ENCODE results near the gene PNLIPRP2. TPM values are rescaled to one million over a fixed set of nuclear protein-coding genes. Genes with fewer than 3 reads are reported as not detected.

The PNLIPRP2 gene
- total and polyA plus RNA-seq, 5 donors from 2014 or later = not detected

GRCh38 chr10:116621476-116621875 is 723 bp downstream of the PNLIPRP2 start:
- Mint-ChIP-seq H3K9me3 (peaks cover 0 to 3% (median 1%) of the 10 kb centered on the region in 7 donors), H3K4me3 (no peak overlapping the region), H3K27me3 (peaks cover 4% of the 10 kb centered on the region), H3K27ac (no peak overlapping the region), H3K4me1 (no peaks in the 10 kb centered on the region), H3K36me3 (no peaks in the 10 kb centered on the region)
- H3K27me3 ChIP-seq (ENCODE audit: control insufficient read depth, insufficient read depth, low read length) = no peaks in the 10 kb centered on the region
- H3K9me3 ChIP-seq (ENCODE audit: control insufficient read depth in 2 of 2, low read length in 2 of 2) = no peaks in the 10 kb centered on the region
- DNase-seq = no peak
- ATAC-seq (ENCODE audit: low read depth in 2 of 2) = no peak
- no peak overlapping the region for H3K27ac ChIP-seq (ENCODE audit: insufficient read depth, low read length, poor library complexity, severe bottlenecking)
- no peaks in the 10 kb centered on the region for H3K36me3 ChIP-seq (ENCODE audit: control insufficient read depth, insufficient read depth, low read length)
- H3K4me3 ChIP-seq (ENCODE audit: low read depth, low read length) = no peak overlapping the region
- no peaks in the 10 kb centered on the region for H3K4me1 ChIP-seq (ENCODE audit: control insufficient read depth, insufficient read depth, low read length, poor library complexity, severe bottlenecking)

- H3K9me3 ChIP-seq (ENCODE audit: control insufficient read depth in 2 of 2, low read length in 2 of 2) = no peaks in the 10 kb centered on the region
- H3K4me1 Mint-ChIP-seq = no peaks in the 10 kb centered on the region
Observed at GRCh38 chr10:116621934-116622655, 1.3 kb downstream of the PNLIPRP2 start.

GRCh38 chr10:116625845-116626244 is 5.1 kb downstream of the PNLIPRP2 start:
- peaks cover 4% of the 10 kb centered on the region for H3K27me3 Mint-ChIP-seq
- peaks cover 0 to 2% (median 0%) of the 10 kb centered on the region in 7 donors for H3K9me3 Mint-ChIP-seq
- Histone ChIP-seq H3K27ac (ENCODE audit: insufficient read depth, low read length, poor library complexity, severe bottlenecking) (no peak overlapping the region), H3K9me3 (ENCODE audit: control insufficient read depth in 2 of 2, low read length in 2 of 2) (no peaks in the 10 kb centered on the region), H3K36me3 (ENCODE audit: control insufficient read depth, insufficient read depth, low read length) (no peaks in the 10 kb centered on the region), H3K4me3 (ENCODE audit: low read depth, low read length) (no peak overlapping the region), H3K4me1 (ENCODE audit: control insufficient read depth, insufficient read depth, low read length, poor library complexity, severe bottlenecking) (no peaks in the 10 kb centered on the region), H3K27me3 (ENCODE audit: control insufficient read depth, insufficient read depth, low read length) (no peaks in the 10 kb centered on the region)
- no peaks in the 10 kb centered on the region for H3K4me1 Mint-ChIP-seq
- DNase-seq (no peak), ATAC-seq (ENCODE audit: low read depth in 2 of 2) (no peak)
- peak overlapping the region in 1 of 3 donors; percentile 28 for H3K27ac Mint-ChIP-seq
- no peak overlapping the region for H3K4me3 Mint-ChIP-seq
- no peaks in the 10 kb centered on the region for H3K36me3 Mint-ChIP-seq

More at GRCh38 chr10:116621934-116622655, 1.3 kb downstream of the PNLIPRP2 start:
- Histone ChIP-seq H3K27me3 (ENCODE audit: control insufficient read depth, insufficient read depth, low read length) (no peaks in the 10 kb centered on the region), H3K4me3 (ENCODE audit: low read depth, low read length) (no peak overlapping the region), H3K27ac (ENCODE audit: insufficient read depth, low read length, poor library complexity, severe bottlenecking) (no peak overlapping the region), H3K36me3 (ENCODE audit: control insufficient read depth, insufficient read depth, low read length) (no peaks in the 10 kb centered on the region), H3K4me1 (ENCODE audit: control insufficient read depth, insufficient read depth, low read length, poor library complexity, severe bottlenecking) (no peaks in the 10 kb centered on the region)
- H3K27ac Mint-ChIP-seq = no peak overlapping the region
- ATAC-seq (ENCODE audit: low read depth in 2 of 2) (no peak), DNase-seq (no peak)
- H3K4me3 Mint-ChIP-seq = no peak overlapping the region
- H3K9me3 Mint-ChIP-seq = peaks cover 0 to 3% (median 1%) of the 10 kb centered on the region in 7 donors
- H3K36me3 Mint-ChIP-seq = no peaks in the 10 kb centered on the region
- H3K27me3 Mint-ChIP-seq = peaks cover 4% of the 10 kb centered on the region

GRCh38 chr10:116626815-116627214 is 6.1 kb downstream of the PNLIPRP2 start:
- Histone ChIP-seq H3K4me1 (ENCODE audit: control insufficient read depth, insufficient read depth, low read length, poor library complexity, severe bottlenecking) (no peaks in the 10 kb centered on the region), H3K27me3 (ENCODE audit: control insufficient read depth, insufficient read depth, low read length) (no peaks in the 10 kb centered on the region), H3K9me3 (ENCODE audit: control insufficient read depth in 2 of 2, low read length in 2 of 2) (no peaks in the 10 kb centered on the region), H3K27ac (ENCODE audit: insufficient read depth, low read length, poor library complexity, severe bottlenecking) (no peak overlapping the region), H3K36me3 (ENCODE audit: control insufficient read depth, insufficient read depth, low read length) (no peaks in the 10 kb centered on the region), H3K4me3 (ENCODE audit: low read depth, low read length) (no peak overlapping the region)
- H3K27ac Mint-ChIP-seq = peak overlapping the region in 1 of 3 donors; percentile 79
- H3K36me3 Mint-ChIP-seq = no peaks in the 10 kb centered on the region
- DNase-seq = no peak
- H3K27me3 Mint-ChIP-seq = peaks cover 4% of the 10 kb centered on the region
- peaks cover 0 to 2% (median 0%) of the 10 kb centered on the region in 7 donors for H3K9me3 Mint-ChIP-seq
- no peak overlapping the region for H3K4me3 Mint-ChIP-seq
- H3K4me1 Mint-ChIP-seq = no peaks in the 10 kb centered on the region
- ATAC-seq (ENCODE audit: low read depth in 2 of 2) = no peak

- Mint-ChIP-seq H3K27me3 (peaks cover 4% of the 10 kb centered on the region), H3K4me1 (no peaks in the 10 kb centered on the region), H3K36me3 (no peaks in the 10 kb centered on the region), H3K4me3 (no peak overlapping the region), H3K27ac (no peak overlapping the region), H3K9me3 (no peaks in the 10 kb centered on the region)
- Histone ChIP-seq H3K36me3 (ENCODE audit: control insufficient read depth, insufficient read depth, low read length) (no peaks in the 10 kb centered on the region), H3K4me3 (ENCODE audit: low read depth, low read length) (no peak overlapping the region), H3K27me3 (ENCODE audit: control insufficient read depth, insufficient read depth, low read length) (no peaks in the 10 kb centered on the region), H3K9me3 (ENCODE audit: control insufficient read depth in 2 of 2, low read length in 2 of 2) (no peaks in the 10 kb centered on the region), H3K27ac (ENCODE audit: insufficient read depth, low read length, poor library complexity, severe bottlenecking) (no peak overlapping the region), H3K4me1 (ENCODE audit: control insufficient read depth, insufficient read depth, low read length, poor library complexity, severe bottlenecking) (no peaks in the 10 kb centered on the region)
- DNase-seq (no peak), ATAC-seq (ENCODE audit: low read depth in 2 of 2) (no peak)
Observed at GRCh38 chr10:116627386-116627933, 6.7 kb downstream of the PNLIPRP2 start.

GRCh38 chr10:116629340-116629739 is 8.6 kb downstream of the PNLIPRP2 start:
- Histone ChIP-seq H3K4me3 (ENCODE audit: low read depth, low read length) (no peak overlapping the region), H3K27ac (ENCODE audit: insufficient read depth, low read length, poor library complexity, severe bottlenecking) (no peak overlapping the region), H3K4me1 (ENCODE audit: control insufficient read depth, insufficient read depth, low read length, poor library complexity, severe bottlenecking) (no peaks in the 10 kb centered on the region), H3K36me3 (ENCODE audit: control insufficient read depth, insufficient read depth, low read length) (no peaks in the 10 kb centered on the region), H3K27me3 (ENCODE audit: control insufficient read depth, insufficient read depth, low read length) (no peaks in the 10 kb centered on the region), H3K9me3 (ENCODE audit: control insufficient read depth in 2 of 2, low read length in 2 of 2) (no peaks in the 10 kb centered on the region)
- no peaks in the 10 kb centered on the region for H3K36me3 Mint-ChIP-seq
- H3K27me3 Mint-ChIP-seq = peaks cover 4% of the 10 kb centered on the region
- H3K27ac Mint-ChIP-seq = no peak overlapping the region
- ATAC-seq (ENCODE audit: low read depth in 2 of 2) (no peak), DNase-seq (no peak)
- no peaks in the 10 kb centered on the region for H3K4me1 Mint-ChIP-seq
- no peak overlapping the region for H3K4me3 Mint-ChIP-seq
- H3K9me3 Mint-ChIP-seq = peaks cover 0 to 4% (median 0%) of the 10 kb centered on the region in 7 donors

- ATAC-seq (ENCODE audit: low read depth in 2 of 2) (no peak), DNase-seq (no peak)
- no peaks in the 10 kb centered on the region for H3K9me3 ChIP-seq (ENCODE audit: control insufficient read depth in 2 of 2, low read length in 2 of 2)
Observed at GRCh38 chr10:116630020-116630419, 9.3 kb downstream of the PNLIPRP2 start.

GRCh38 chr10:116631871-116632295 is 11.1 kb downstream of the PNLIPRP2 start:
- Mint-ChIP-seq H3K4me1 (no peaks in the 10 kb centered on the region), H3K27ac (no peak overlapping the region), H3K36me3 (no peaks in the 10 kb centered on the region), H3K4me3 (no peak overlapping the region), H3K27me3 (no peaks in the 10 kb centered on the region), H3K9me3 (peaks cover 0 to 4% (median 0%) of the 10 kb centered on the region in 7 donors)
- H3K36me3 ChIP-seq (ENCODE audit: control insufficient read depth, insufficient read depth, low read length) = no peaks in the 10 kb centered on the region
- ATAC-seq (ENCODE audit: low read depth in 2 of 2) (no peak), DNase-seq (no peak)
- H3K27ac ChIP-seq (ENCODE audit: insufficient read depth, low read length, poor library complexity, severe bottlenecking) = no peak overlapping the region
- H3K4me1 ChIP-seq (ENCODE audit: control insufficient read depth, insufficient read depth, low read length, poor library complexity, severe bottlenecking) = no peaks in the 10 kb centered on the region
- H3K9me3 ChIP-seq (ENCODE audit: control insufficient read depth in 2 of 2, low read length in 2 of 2) = no peaks in the 10 kb centered on the region
- no peak overlapping the region for H3K4me3 ChIP-seq (ENCODE audit: low read depth, low read length)
- no peaks in the 10 kb centered on the region for H3K27me3 ChIP-seq (ENCODE audit: control insufficient read depth, insufficient read depth, low read length)

More at GRCh38 chr10:116630020-116630419, 9.3 kb downstream of the PNLIPRP2 start:
- H3K4me1 Mint-ChIP-seq = no peaks in the 10 kb centered on the region
- Histone ChIP-seq H3K4me1 (ENCODE audit: control insufficient read depth, insufficient read depth, low read length, poor library complexity, severe bottlenecking) (no peaks in the 10 kb centered on the region), H3K4me3 (ENCODE audit: low read depth, low read length) (no peak overlapping the region), H3K27me3 (ENCODE audit: control insufficient read depth, insufficient read depth, low read length) (no peaks in the 10 kb centered on the region), H3K36me3 (ENCODE audit: control insufficient read depth, insufficient read depth, low read length) (no peaks in the 10 kb centered on the region), H3K27ac (ENCODE audit: insufficient read depth, low read length, poor library complexity, severe bottlenecking) (no peak overlapping the region)
- H3K36me3 Mint-ChIP-seq = no peaks in the 10 kb centered on the region
- peaks cover 4% of the 10 kb centered on the region for H3K27me3 Mint-ChIP-seq
- peaks cover 0 to 4% (median 0%) of the 10 kb centered on the region in 7 donors for H3K9me3 Mint-ChIP-seq
- no peak overlapping the region for H3K27ac Mint-ChIP-seq
- no peak overlapping the region for H3K4me3 Mint-ChIP-seq
